Astrocyte (in vitro differentiated cells and primary cell): ENCODE results near the gene CTCF. TPM values are rescaled to one million over a fixed set of nuclear protein-coding genes. Genes with fewer than 3 reads are reported as not detected.

Experiments used
- DNase-seq: peaks from one replicate; pipeline ENCODE4 v3.0.0-alpha.2; 2010; ENCODE audit warnings: low read depth
- FAIRE-seq: peaks from 2 replicates; lab custom pipeline; 2011; peaks lifted over from hg19 to GRCh38; lab: Jason Lieb, UNC
- H2AFZ ChIP-seq: 2 replicates; pipeline ENCODE4 v1.6.0; 2012; ENCODE audit warnings: low read depth, low read length, inconsistent platforms
- H3K27ac ChIP-seq: 2 replicates; pipeline ENCODE4 v1.5.1; 2011; ENCODE audit warnings: low read depth, low read length, inconsistent platforms
- H3K27me3 ChIP-seq: 2 replicates; pipeline ENCODE4 v1.6.0; 2011; ENCODE audit warnings: low read length, inconsistent platforms; ENCODE audit not compliant: insufficient read depth
- H3K36me3 ChIP-seq: 2 replicates; pipeline ENCODE4 v1.5.1; 2011; ENCODE audit warnings: low read length, inconsistent platforms; ENCODE audit not compliant: insufficient read depth
- H3K4me1 ChIP-seq: 2 replicates; pipeline ENCODE4 v1.5.1; 2011; ENCODE audit warnings: low read length, inconsistent platforms; ENCODE audit not compliant: insufficient read depth
- H3K4me2 ChIP-seq: 2 replicates; pipeline ENCODE4 v1.6.0; 2012; ENCODE audit warnings: low read length, inconsistent platforms
- H3K4me3 ChIP-seq: 2 replicates; pipeline ENCODE4 v1.5.1; 2011; ENCODE audit warnings: low read depth, mild to moderate bottlenecking, low read length, inconsistent platforms; ENCODE audit not compliant: insufficient read depth
- H3K79me2 ChIP-seq: 2 replicates; pipeline ENCODE4 v1.6.0; 2012; ENCODE audit warnings: mild to moderate bottlenecking, low read length, inconsistent platforms; ENCODE audit not compliant: insufficient read depth
- H3K9ac ChIP-seq: 2 replicates; pipeline ENCODE4 v1.6.0; 2012; ENCODE audit warnings: mild to moderate bottlenecking, low read length, inconsistent platforms
- H3K9me3 ChIP-seq: 2 replicates; pipeline ENCODE4 v1.5.1; 2012; ENCODE audit warnings: low read depth, mild to moderate bottlenecking, low read length, inconsistent platforms; ENCODE audit not compliant: insufficient read depth
- H4K20me1 ChIP-seq: 2 replicates; pipeline ENCODE4 v1.6.0; 2012; ENCODE audit warnings: low read length, inconsistent platforms; ENCODE audit not compliant: insufficient read depth
- H3K27ac Mint-ChIP-seq: one replicate; pipeline ENCODE4 v1.8.0; 2021; ENCODE audit warnings: mild to moderate bottlenecking, mixed read lengths; ENCODE audit not compliant: unreplicated experiment
- H3K27me3 Mint-ChIP-seq: one replicate; pipeline ENCODE4 v1.8.0; 2021; ENCODE audit warnings: low read depth, mixed read lengths; ENCODE audit not compliant: unreplicated experiment
- H3K36me3 Mint-ChIP-seq: one replicate; pipeline ENCODE4 v1.8.0; 2021; ENCODE audit warnings: low read depth, mixed read lengths; ENCODE audit not compliant: unreplicated experiment
- H3K4me1 Mint-ChIP-seq: one replicate; pipeline ENCODE4 v1.8.0; 2021; ENCODE audit warnings: low read depth, mixed read lengths; ENCODE audit not compliant: unreplicated experiment
- H3K4me3 Mint-ChIP-seq: one replicate; pipeline ENCODE4 v1.8.0; 2021; ENCODE audit warnings: mild to moderate bottlenecking, moderate library complexity, mixed read lengths; ENCODE audit not compliant: unreplicated experiment
- H3K9me3 Mint-ChIP-seq: one replicate; pipeline ENCODE4 v1.8.0; 2021; ENCODE audit warnings: mild to moderate bottlenecking, mixed read lengths; ENCODE audit not compliant: unreplicated experiment
- EZH2 ChIP-seq: IDR thresholded peaks from 2 replicates; pipeline ENCODE4 v1.6.1; 2012; ENCODE audit warnings: mild to moderate bottlenecking, low read length, inconsistent platforms; ENCODE audit not compliant: insufficient read depth
- total RNA-seq: library from RNA; stranded (reverse); gene quantifications from 2 replicates; pipeline ENCODE4 v1.2.1, GENCODE V29; 2021
- TF ChIP-seq, protein P1 (sequence below): IDR thresholded peaks from 2 replicates; pipeline ENCODE4 v1.5.1; 2011; ENCODE audit warnings: low read depth, mild to moderate bottlenecking, inconsistent platforms, low read length, moderate library complexity; ENCODE audit not compliant: insufficient read depth

CTCF gene
- total RNA-seq, 1 donor from 2014 or later = 26.8 TPM

DNA sequence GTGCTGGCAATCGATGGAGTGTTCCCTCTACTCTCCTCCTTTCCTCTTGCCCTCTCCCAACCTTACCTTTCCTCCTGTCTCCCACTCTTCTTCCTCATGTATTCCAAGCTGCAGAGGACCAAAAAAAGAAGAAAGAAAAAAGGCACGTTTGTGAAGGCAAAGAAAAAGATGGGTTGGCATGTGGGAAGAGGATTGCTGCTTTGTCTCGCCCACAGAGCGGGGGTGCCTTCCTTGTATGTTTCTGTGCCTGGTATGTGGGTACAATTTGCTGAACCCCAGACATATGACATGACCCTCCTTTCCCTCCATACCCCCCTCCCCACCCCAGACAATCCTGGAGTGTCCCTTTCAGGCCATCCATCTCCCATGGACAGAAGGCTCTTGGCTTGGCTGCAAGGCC, 13.1 kb upstream of the CTCF start:
- no peaks in the 10 kb centered on the region for H3K9me3 ChIP-seq
- Mint-ChIP-seq H3K4me3 (no peak overlapping the region), H3K4me1 (peaks cover 12% of the 10 kb centered on the region), H3K9me3 (no peaks in the 10 kb centered on the region), H3K27ac (no peak overlapping the region), H3K36me3 (peaks cover 6% of the 10 kb centered on the region), H3K27me3 (no peaks in the 10 kb centered on the region)
- H4K20me1 ChIP-seq = peaks cover 71% of the 10 kb centered on the region
- H3K27me3 ChIP-seq = no peaks in the 10 kb centered on the region
- H3K4me1 ChIP-seq = no peaks in the 10 kb centered on the region
- H3K9ac ChIP-seq = no peak overlapping the region
- no peak for FAIRE-seq
- no peak overlapping the region for H2AFZ ChIP-seq
- H3K27ac ChIP-seq = no peak overlapping the region
- TF ChIP-seq EZH2 = no peak
- TF ChIP-seq, protein P1, sequence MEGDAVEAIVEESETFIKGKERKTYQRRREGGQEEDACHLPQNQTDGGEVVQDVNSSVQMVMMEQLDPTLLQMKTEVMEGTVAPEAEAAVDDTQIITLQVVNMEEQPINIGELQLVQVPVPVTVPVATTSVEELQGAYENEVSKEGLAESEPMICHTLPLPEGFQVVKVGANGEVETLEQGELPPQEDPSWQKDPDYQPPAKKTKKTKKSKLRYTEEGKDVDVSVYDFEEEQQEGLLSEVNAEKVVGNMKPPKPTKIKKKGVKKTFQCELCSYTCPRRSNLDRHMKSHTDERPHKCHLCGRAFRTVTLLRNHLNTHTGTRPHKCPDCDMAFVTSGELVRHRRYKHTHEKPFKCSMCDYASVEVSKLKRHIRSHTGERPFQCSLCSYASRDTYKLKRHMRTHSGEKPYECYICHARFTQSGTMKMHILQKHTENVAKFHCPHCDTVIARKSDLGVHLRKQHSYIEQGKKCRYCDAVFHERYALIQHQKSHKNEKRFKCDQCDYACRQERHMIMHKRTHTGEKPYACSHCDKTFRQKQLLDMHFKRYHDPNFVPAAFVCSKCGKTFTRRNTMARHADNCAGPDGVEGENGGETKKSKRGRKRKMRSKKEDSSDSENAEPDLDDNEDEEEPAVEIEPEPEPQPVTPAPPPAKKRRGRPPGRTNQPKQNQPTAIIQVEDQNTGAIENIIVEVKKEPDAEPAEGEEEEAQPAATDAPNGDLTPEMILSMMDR = no peak
- no peak overlapping the region for H3K4me2 ChIP-seq
- no peak for DNase-seq
- peaks cover 10% of the 10 kb centered on the region for H3K36me3 ChIP-seq
- H3K79me2 ChIP-seq = peaks cover 8% of the 10 kb centered on the region
- H3K4me3 ChIP-seq = no peak overlapping the region

DNA sequence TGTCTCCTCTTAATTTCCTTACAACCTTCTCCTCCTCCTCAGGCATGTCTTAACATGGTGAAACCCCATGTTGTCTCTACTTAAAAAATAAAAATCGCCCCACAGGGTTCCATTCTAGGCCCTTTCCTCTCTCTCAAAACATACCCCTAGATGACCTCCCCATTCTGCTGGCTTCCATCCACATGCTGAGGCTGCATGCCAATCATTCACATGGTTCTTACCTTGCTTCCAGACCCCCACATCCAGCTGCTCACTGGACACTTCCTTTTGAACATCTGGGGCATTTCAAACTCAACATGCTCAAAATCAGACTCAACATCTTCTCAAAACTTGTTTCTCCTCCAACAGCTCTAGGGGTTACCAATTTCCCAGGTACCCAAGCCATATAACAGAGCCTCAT, 12.4 kb upstream of the CTCF start:
- Histone ChIP-seq H3K9ac (no peak overlapping the region), H3K4me1 (no peaks in the 10 kb centered on the region), H3K36me3 (peaks cover 9% of the 10 kb centered on the region), H3K27me3 (no peaks in the 10 kb centered on the region), H4K20me1 (peaks cover 64% of the 10 kb centered on the region), H3K4me3 (no peak overlapping the region), H3K27ac (no peak overlapping the region), H3K9me3 (no peaks in the 10 kb centered on the region), H2AFZ (no peak overlapping the region), H3K79me2 (peaks cover 8% of the 10 kb centered on the region), H3K4me2 (no peak overlapping the region)
- TF ChIP-seq, protein P1 = no peak
- TF ChIP-seq EZH2 = no peak
- H3K4me3 Mint-ChIP-seq = no peak overlapping the region
- DNase-seq (no peak), FAIRE-seq (no peak)
- peaks cover 6% of the 10 kb centered on the region for H3K36me3 Mint-ChIP-seq
- H3K9me3 Mint-ChIP-seq = no peaks in the 10 kb centered on the region
- H3K4me1 Mint-ChIP-seq = peaks cover 12% of the 10 kb centered on the region
- H3K27ac Mint-ChIP-seq = peak overlapping the region; percentile 48
- H3K27me3 Mint-ChIP-seq = no peaks in the 10 kb centered on the region

DNA sequence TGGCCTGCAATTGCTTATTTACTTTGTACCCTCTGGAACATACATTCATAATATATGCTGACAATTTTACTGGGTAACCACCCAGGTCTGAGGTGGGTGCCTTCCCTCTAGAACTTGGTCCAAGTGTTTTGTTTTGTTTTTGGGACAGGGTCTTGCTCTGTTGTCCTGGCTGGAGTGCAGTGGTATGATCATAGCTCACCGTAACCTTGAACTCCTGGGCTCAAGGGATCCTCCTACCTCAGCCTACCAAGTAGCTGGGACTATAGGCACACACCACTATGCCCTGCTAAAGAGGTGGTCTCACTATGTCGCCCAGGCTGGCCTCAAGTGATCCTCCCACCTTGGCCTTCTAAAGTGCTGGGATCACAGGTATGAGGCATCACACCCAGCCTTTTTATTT, 11.2 kb upstream of the CTCF start:
- Histone ChIP-seq H3K79me2 (peaks cover 8% of the 10 kb centered on the region), H3K4me2 (no peak overlapping the region), H4K20me1 (peaks cover 53% of the 10 kb centered on the region), H3K9ac (no peak overlapping the region), H3K36me3 (peaks cover 9% of the 10 kb centered on the region), H3K9me3 (no peaks in the 10 kb centered on the region), H3K27ac (no peak overlapping the region), H2AFZ (no peak overlapping the region), H3K27me3 (no peaks in the 10 kb centered on the region), H3K4me3 (no peak overlapping the region), H3K4me1 (peaks cover 7% of the 10 kb centered on the region)
- H3K4me3 Mint-ChIP-seq = no peak overlapping the region
- DNase-seq = no peak
- peaks cover 17% of the 10 kb centered on the region for H3K4me1 Mint-ChIP-seq
- H3K9me3 Mint-ChIP-seq = no peaks in the 10 kb centered on the region
- peak overlapping the region; percentile 34 for H3K27ac Mint-ChIP-seq
- H3K36me3 Mint-ChIP-seq = peaks cover 6% of the 10 kb centered on the region
- TF ChIP-seq, protein P1 = no peak
- TF ChIP-seq EZH2 = no peak
- FAIRE-seq = no peak
- H3K27me3 Mint-ChIP-seq = no peaks in the 10 kb centered on the region
